ENCODE results near the gene BACH2.

BACH2 gene

DNA sequence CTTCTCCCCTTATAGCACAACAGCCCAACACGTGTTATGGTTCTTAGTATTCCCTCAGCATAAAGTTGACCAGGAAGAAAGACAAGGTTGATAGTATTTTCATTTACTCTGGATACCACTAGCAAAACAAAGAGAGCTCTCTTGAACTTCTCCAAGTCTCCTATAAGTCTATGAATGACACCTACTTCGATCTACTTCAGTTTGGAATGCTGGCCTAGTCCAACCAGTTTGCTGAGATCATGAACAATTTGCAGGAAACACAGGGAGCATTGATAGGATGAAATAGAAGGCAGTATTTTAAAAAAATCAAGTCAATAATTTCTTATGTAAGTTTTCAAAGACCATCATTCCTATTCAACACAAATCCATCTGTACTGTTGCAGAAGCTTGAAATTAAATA, 308.8 kb downstream of the BACH2 start:
- TF ChIP-seq, protein P1, sequence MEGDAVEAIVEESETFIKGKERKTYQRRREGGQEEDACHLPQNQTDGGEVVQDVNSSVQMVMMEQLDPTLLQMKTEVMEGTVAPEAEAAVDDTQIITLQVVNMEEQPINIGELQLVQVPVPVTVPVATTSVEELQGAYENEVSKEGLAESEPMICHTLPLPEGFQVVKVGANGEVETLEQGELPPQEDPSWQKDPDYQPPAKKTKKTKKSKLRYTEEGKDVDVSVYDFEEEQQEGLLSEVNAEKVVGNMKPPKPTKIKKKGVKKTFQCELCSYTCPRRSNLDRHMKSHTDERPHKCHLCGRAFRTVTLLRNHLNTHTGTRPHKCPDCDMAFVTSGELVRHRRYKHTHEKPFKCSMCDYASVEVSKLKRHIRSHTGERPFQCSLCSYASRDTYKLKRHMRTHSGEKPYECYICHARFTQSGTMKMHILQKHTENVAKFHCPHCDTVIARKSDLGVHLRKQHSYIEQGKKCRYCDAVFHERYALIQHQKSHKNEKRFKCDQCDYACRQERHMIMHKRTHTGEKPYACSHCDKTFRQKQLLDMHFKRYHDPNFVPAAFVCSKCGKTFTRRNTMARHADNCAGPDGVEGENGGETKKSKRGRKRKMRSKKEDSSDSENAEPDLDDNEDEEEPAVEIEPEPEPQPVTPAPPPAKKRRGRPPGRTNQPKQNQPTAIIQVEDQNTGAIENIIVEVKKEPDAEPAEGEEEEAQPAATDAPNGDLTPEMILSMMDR (conservative IDR thresholded peaks at IDR 0.05; ENCODE audit: low read depth, low read length), result no peak
- H3K4me3 ChIP-seq (ENCODE audit: low read depth, low read length), result no peak overlapping the region
- DNase-seq (ENCODE audit: low read depth), result no peak

DNA sequence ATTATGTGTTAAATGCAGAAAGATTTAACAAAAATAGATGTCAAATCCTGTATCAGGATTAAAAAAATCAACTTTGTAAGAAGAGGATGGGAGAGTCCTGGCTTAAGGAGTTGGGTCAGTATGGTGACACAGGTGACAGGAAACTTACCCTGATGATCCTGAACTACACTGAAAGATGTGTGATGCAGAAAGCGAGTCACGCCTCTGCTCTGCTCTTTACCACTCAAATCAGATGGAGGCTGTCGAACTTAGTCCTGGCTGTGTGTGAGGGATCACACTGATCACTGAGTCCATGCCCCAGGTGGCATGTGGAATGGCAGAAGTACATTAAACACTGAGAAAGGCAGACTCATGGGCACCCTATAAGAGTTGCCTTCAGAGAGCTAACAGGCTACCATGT, 309.5 kb downstream of the BACH2 start:
- DNase-seq (ENCODE audit: low read depth), result no peak
- H3K4me3 ChIP-seq (ENCODE audit: low read depth, low read length), result no peak overlapping the region
- TF ChIP-seq, protein P1 (conservative IDR thresholded peaks at IDR 0.05; ENCODE audit: low read depth, low read length), result no peak

DNA sequence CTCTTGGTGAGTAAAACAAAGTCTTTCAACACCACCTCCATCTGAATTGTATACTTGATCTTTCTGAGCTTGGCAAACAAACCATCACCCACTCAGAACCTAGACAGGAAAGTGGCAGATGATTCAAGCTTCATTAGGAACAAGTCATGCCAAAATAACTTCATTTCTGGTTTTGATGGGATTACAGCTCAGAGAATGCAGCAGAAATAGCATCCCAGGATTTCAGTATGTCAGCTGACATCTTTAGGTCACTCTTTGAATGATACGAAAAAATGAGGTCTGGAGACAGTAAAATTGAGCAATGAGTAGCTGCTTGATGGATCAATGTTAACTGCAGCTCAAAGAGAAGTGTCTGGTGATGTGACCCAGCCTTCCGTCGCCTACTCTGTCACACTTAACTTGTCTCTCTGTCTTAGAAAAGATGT, 310.0 kb downstream of the BACH2 start:
- H3K4me3 ChIP-seq (ENCODE audit: low read depth, low read length), result no peak overlapping the region
- peak; percentile 45 for DNase-seq (ENCODE audit: low read depth)
- TF ChIP-seq, protein P1 (conservative IDR thresholded peaks at IDR 0.05; ENCODE audit: low read depth, low read length), result no peak

DNA sequence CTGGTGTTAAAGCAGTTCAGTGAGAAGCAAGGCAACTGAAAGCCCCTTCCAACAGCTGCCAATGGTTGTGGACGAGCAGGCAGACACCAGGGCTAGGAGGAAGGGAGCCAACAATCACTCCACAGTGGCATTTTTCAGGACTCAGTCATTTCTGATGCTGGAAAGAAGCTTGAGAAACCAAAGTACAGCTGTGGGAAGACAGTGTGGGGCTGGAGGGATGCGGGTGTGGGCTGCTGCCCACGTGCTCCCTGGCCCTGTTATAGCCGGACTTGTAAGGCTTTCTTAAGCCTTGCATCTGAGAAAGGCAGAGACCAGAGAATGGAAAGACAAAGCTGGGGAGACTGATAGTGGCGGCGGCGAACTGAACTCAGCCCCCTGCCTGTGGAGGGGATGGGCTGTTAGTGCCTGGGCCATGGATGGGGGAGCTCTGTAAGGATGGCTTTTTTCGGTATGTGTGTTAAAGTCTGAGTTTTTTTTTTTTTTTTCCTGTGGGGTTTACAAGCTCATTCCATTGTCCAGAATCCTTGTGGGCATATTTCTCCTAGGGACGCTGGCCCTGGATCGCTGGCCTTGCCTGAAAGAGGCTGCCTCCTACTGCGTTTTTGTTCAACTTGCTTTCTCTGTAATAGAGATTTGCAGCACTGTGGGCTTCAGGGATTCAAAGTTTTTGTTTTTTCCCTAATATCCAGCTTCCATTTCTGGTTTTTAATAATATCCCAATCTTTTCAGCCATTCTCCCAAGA, 310.7 kb downstream of the BACH2 start:
- DNase-seq (ENCODE audit: low read depth), result peak; percentile 78
- TF ChIP-seq, protein P1 (conservative IDR thresholded peaks at IDR 0.05; ENCODE audit: low read depth, low read length), result no peak
- H3K4me3 ChIP-seq (ENCODE audit: low read depth, low read length), result no peak overlapping the region

DNA sequence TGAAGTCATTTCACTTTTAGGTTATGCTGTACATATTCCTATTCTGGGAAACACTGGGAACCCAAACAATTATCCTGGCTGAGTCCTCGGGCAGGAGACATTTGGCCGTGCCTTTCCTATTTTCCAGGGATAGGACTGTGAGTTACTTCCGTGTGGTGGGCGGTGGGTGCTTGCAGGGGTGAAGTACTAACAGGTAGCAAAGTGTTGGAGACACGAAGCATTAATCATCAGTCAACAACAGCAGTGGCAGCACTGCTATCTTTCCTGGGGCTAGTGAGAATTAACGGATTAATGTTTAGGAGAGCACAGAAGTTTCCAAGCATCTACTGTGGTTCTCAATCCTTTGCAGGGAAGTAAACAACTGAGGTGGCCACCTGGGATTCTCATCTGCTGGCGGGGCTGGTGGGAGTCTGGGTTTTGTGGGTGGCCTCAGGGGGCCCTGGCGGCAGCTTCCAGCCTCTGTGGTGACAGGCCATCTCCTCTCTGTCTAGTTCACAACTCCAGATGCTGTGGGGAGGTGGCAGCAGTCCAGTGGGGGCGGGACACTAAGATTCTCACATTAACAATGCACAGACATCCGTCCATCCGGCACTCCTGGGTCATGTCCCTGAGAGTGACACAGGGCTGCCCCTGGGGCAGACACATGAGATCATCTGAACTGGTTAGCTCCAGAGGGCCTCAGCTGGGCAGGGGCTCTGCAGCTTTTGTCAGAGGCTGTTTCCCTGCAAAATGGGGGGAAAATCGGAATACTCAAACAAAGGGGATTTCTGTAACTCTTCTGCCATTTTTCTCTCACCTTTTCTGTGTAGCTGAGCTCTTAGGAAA, 311.5 kb downstream of the BACH2 start:
- no peak overlapping the region for H3K4me3 ChIP-seq (ENCODE audit: low read depth, low read length)
- TF ChIP-seq, protein P1 (conservative IDR thresholded peaks at IDR 0.05; ENCODE audit: low read depth, low read length), result no peak
- peak; percentile 49 for DNase-seq (ENCODE audit: low read depth)

DNA sequence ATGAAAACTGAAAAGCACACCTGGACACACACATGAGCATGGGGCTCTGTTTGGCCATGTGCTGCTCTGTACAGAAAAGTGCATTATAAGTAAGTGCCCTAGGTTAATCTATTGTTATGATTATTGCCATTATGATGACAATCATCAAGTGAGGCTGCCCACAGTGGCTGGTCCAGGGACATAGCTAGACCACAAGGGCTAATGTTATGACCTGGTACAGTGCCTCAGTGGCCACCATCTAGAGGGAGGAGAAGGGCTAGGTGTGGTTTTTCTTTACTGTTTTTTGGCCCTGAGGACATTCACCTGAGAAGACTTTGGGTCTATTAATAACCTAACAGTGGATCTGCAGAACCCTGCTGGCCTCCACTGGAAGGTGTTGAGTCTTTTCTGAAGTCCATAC, 316.3 kb downstream of the BACH2 start:
- no peak for DNase-seq (ENCODE audit: low read depth)
- no peak overlapping the region for H3K4me3 ChIP-seq (ENCODE audit: low read depth, low read length)
- TF ChIP-seq, protein P1 (conservative IDR thresholded peaks at IDR 0.05; ENCODE audit: low read depth, low read length), result no peak
